22Rv1 (cell line): ENCODE measurements around the gene AP1B1.

Experiments
- H3K27ac ChIP-seq: fragments of 450-650 bp; 2 replicates; pipeline ENCODE4 v1.5.1; 2017
- ZFX ChIP-seq: fragments of 450-650 bp; IDR thresholded peaks from 2 replicates; pipeline ENCODE4 v1.6.1; 2017; ENCODE audit warnings: antibody characterized with exemption, borderline replicate concordance
- TF ChIP-seq, protein P1 (sequence below): fragments of 450-650 bp; IDR thresholded peaks from 2 replicates; pipeline ENCODE4 v1.5.1; 2017; ENCODE audit warnings: mild to moderate bottlenecking

The AP1B1 gene

DNA sequence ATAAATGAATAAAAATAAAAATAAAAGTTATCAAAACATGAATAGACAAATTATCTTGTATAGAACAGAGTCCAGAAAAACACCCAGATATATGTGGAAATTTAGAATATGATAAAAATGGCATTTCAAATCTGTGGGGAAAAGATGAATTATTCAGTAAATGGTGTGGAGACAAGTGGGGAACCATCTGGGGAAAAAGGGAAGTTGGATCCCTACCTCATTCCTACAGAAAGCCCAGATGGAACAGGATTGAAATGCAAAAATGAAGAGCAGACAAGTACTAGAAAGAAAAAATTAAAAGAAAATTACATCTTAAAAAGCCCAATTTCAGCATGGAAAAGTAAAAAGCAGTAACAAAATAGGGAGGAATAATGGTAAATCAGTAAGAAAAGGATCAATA lies 64.7 kb downstream of the AP1B1 start:
- no peak overlapping the region for H3K27ac ChIP-seq
- TF ChIP-seq ZFX = no peak
- TF ChIP-seq, protein P1, sequence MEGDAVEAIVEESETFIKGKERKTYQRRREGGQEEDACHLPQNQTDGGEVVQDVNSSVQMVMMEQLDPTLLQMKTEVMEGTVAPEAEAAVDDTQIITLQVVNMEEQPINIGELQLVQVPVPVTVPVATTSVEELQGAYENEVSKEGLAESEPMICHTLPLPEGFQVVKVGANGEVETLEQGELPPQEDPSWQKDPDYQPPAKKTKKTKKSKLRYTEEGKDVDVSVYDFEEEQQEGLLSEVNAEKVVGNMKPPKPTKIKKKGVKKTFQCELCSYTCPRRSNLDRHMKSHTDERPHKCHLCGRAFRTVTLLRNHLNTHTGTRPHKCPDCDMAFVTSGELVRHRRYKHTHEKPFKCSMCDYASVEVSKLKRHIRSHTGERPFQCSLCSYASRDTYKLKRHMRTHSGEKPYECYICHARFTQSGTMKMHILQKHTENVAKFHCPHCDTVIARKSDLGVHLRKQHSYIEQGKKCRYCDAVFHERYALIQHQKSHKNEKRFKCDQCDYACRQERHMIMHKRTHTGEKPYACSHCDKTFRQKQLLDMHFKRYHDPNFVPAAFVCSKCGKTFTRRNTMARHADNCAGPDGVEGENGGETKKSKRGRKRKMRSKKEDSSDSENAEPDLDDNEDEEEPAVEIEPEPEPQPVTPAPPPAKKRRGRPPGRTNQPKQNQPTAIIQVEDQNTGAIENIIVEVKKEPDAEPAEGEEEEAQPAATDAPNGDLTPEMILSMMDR = no peak

DNA sequence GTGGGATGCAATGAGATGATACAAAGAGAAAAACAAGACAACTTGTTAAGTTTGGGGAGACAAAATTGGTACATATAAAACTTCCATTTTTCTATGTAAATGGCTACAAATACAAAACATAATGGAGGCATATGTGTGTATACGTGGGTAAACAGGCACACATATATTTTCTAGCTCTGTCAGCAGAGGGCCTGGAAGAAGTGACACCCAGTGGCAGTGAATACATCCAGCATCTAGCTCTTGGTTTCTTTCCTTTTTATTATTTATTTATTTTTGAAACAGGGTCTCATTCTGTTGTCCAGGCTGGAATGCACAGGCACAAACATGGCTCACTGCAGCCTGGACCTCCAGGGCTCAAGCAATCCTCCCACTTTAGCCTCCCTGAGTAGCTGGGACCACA lies 67.8 kb downstream of the AP1B1 start:
- no peak overlapping the region for H3K27ac ChIP-seq
- no peak for TF ChIP-seq ZFX
- TF ChIP-seq, protein P1 = no peak

DNA sequence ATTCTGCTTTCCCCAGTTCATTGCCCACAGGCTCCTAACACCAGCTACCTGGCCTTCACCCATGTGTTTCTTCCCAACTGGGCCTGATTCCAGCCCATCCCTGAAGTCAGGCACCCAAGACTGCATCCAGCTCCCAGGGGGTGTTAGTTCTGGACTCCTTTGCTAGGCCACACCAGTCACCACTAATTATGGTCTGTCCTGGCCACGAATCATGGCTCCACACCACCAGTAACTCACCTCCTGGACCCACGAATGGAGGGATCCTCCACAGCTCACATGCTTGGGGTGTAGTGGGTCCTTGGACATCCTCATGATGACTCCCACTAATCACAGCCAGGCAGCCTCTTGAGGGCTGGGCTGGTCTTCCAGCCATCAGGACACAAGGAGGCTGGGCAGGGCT lies 69.3 kb downstream of the AP1B1 start:
- no peak for TF ChIP-seq ZFX
- TF ChIP-seq, protein P1 = no peak
- H3K27ac ChIP-seq = no peak overlapping the region

DNA sequence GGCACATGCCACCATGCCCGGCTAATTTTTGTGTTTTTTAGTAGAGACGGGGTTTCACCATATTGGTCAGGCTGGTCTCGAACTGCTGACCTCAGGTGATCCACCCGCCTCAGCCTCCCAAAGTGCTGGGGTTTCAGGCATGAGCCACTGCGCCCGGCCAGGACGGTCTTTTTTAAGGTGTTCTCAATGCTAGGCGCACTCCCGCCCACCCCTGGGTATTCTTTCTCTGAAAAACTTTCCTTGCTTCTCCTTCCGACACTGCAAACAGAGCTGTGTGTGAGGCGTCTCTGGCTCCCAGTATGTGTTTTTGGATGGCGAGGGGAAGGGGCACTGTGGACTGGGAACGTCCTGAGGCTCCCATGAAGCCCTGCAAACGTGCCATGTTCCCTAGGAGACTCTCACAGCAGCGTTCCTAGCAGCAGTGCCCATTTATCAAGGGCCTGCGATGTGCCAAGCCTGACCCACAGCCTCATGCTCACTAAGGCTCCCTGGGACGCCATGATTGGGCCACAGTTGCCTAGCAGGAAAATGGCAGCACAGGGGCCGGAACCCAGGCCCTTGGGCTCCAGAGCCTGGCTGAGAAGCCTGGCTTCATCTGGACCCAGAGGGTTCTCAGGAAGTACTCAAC lies 70.4 kb downstream of the AP1B1 start:
- TF ChIP-seq, protein P1 = no peak
- TF ChIP-seq ZFX = no peak

DNA sequence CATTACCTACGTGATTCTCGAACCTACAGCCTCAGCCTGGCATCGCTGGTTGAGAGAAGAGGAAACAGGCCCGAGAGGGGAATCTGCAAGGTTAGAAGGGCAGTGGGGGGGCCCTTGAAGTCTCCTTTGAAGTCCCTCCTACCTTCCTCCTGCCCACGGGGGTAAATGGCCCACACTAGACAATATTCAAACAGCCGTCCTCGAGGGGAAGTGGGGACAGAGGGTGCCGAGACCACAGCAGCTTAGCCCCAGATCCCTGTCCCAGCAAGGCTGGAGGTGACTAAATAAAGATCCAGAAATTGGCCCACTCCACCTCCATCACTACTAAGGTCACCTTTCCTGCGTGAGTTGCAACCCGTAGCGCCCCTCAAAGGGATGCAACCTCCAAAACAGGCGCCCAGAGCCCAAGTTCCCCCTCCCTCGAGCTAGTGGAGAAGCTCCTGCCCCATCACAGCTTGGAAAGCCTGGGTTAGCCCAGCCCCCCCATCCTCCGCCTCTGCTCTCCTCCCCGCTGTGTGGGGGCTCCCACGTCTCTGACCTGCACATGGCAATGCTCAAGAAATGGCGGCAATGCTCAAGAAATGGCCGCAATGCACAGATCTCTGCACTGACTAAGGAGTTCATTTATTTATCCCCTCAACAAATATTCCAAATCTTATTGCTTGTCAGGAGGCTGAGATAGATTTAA lies 72.1 kb downstream of the AP1B1 start:
- TF ChIP-seq, protein P1 = no peak
- no peak for TF ChIP-seq ZFX
- no peak overlapping the region for H3K27ac ChIP-seq

More for the DNA sequence above, 70.4 kb downstream of the AP1B1 start:
- no peak overlapping the region for H3K27ac ChIP-seq

DNA sequence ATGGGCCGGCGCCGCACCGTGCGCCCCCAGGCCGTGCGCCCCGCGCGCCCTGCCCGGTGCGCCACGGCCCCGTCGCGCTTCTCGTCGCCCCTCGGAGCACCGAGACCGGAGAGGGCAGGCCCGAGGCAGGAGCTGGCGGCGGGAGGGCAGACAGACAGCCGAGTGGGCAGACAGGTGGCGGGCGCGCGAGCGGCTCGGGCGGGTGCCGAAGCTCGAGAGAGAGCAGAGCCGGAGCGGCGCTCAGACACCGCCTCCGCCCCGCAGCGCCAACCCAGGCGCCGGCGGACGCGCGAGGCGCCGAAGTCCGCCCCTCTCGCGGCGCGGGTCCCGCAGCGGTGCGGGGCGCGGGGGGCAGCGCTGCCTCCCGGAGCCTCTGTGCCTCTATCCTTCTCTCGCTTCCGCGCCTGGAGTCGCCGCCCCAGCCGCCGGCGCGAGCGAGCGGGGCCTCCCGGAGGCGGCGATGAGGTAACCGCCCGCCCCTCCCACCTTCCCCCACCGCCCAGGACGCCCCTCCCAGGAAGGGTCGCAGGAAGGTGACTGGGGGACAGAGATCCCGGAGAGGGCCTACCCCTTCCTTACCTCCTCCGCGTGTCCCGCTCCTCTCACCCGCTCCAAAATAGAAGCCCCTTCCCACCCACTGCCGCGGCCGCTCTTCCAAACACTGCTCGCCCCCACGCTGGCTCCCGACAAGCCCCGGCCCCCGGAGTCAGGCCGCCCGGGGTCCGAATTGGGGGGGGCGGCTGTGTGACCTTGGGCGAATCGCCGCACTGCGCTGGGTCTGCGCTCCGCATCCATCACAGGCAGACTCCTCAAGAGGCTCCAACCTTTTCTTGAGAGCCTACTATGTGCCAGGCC lies 72.9 kb downstream of the AP1B1 start, which contains the start of gene RASL10A:
Gene RASL10A, minus strand, starts transcription at position 412 of the 855 bp plus-strand sequence. CDS start 451 bp downstream, outside the sequence.
- no peak for TF ChIP-seq ZFX
- TF ChIP-seq, protein P1 = no peak
- H3K27ac ChIP-seq = no peak within 1 kb of the TSS
